Stomach (tissue), 4 donors: Measurements from ENCODE around the gene CTCF.

Experiments
- CTCF ChIP-seq, 7 experiments: fragments of 450-650 bp in 4 of 7; fragments of 200-600 bp in 3 of 7; sonication (generic) in 3 of 7; IDR thresholded peaks; one replicate each; pipeline ENCODE4 v1.5.1; 2016 to 2019; ENCODE audit warnings: antibody characterized with exemption in 7 of 7, control low read depth in 2 of 7, mild to moderate bottlenecking in 1 of 7
- EP300 ChIP-seq: sonication (generic); formaldehyde crosslinking; IDR thresholded peaks from one replicate; pipeline ENCODE4 v1.6.1; 2017; ENCODE audit warnings: antibody characterized with exemption
- POLR2A ChIP-seq, 4 donors: fragments of 450-650 bp; IDR thresholded peaks; one replicate each; pipeline ENCODE4 v1.6.1; 2016; ENCODE audit warnings: antibody characterized with exemption in 4 of 4, control low read depth in 2 of 4, mild to moderate bottlenecking in 1 of 4, moderate library complexity in 1 of 4
- POLR2AphosphoS5 ChIP-seq, 3 donors: sonication (generic); formaldehyde crosslinking; IDR thresholded peaks; one replicate each; pipeline ENCODE4 v1.6.1; 2016; ENCODE audit warnings: antibody characterized with exemption in 3 of 3

DNA sequence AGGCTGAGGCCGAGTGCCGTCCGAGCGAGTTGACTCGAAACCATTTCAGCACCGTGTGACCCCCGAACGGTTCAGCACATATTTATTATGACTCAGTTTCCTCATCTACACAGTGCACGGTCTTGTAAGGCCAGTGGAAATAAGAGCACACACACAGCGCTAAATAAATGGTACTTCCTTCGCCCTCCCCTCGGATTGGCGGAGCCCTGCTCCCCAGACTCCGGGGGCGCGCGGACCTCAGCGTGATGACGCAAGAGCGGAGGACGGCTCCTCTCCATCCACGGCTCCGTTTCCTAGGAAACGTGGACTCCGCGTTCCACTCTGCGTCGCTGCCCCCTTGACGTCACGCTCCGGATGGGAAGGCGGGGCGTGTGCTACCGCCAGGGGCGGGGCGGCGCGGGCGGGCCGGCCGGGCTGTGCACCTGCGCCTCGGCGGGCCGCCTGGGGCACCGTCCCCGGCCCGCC is 98.3 kb downstream of the CTCF start, which contains the start of gene PARD6A:
- TF ChIP-seq POLR2AphosphoS5 (IDR thresholded peaks at IDR 0.05) (peak; percentile 33 to 72 (median 69)), CTCF (IDR thresholded peaks at IDR 0.05) (peak in 1 of 7 experiments; percentile 2), EP300 (no peak), POLR2A (IDR thresholded peaks at IDR 0.05) (no peak)
